Measurements from ENCODE around the gene COX8A.

Gene COX8A

GRCh38 chr11:64011371-64011770, 37.0 kb downstream of the COX8A start:
- Histone ChIP-seq H3F3A (ENCODE audit: insufficient read depth, low read length) (no peaks in the 10 kb centered on the region), H3K36me3 (replicated peaks; ENCODE audit: insufficient read depth, low read length) (no peaks in the 10 kb centered on the region), H3K4me1 (ENCODE audit: low read length) (no peaks in the 10 kb centered on the region), H2AFZ (ENCODE audit: low read length) (no peak overlapping the region), H3K9me3 (replicated peaks; ENCODE audit: insufficient read depth, low read length) (no peaks in the 10 kb centered on the region), H3K4me2 (ENCODE audit: low read depth, low read length) (no peak overlapping the region), H3K9ac (ENCODE audit: low read length) (no peak overlapping the region), H3K9me2 (replicated peaks; ENCODE audit: insufficient read depth, low read length) (no peaks in the 10 kb centered on the region), H4K20me1 (ENCODE audit: insufficient read depth, low read length) (no peaks in the 10 kb centered on the region), H3K4me3 (ENCODE audit: low read length) (no peak overlapping the region), H3K27me3 (replicated peaks; ENCODE audit: insufficient read depth, low read length) (peaks cover 27% of the 10 kb centered on the region), H3K27ac (ENCODE audit: low read length) (no peak overlapping the region), H3K79me2 (ENCODE audit: low read length) (no peaks in the 10 kb centered on the region)
- DNase-seq, result no peak
- TF ChIP-seq CTCF (IDR thresholded peaks at IDR 0.05; ENCODE audit: low read length) (no peak), EZH2phosphoT487 (IDR thresholded peaks at IDR 0.05; ENCODE audit: low read length) (no peak), EZH2 (optimal IDR thresholded peaks at IDR 0.05; ENCODE audit: low read depth, low read length) (no peak)

DNA sequence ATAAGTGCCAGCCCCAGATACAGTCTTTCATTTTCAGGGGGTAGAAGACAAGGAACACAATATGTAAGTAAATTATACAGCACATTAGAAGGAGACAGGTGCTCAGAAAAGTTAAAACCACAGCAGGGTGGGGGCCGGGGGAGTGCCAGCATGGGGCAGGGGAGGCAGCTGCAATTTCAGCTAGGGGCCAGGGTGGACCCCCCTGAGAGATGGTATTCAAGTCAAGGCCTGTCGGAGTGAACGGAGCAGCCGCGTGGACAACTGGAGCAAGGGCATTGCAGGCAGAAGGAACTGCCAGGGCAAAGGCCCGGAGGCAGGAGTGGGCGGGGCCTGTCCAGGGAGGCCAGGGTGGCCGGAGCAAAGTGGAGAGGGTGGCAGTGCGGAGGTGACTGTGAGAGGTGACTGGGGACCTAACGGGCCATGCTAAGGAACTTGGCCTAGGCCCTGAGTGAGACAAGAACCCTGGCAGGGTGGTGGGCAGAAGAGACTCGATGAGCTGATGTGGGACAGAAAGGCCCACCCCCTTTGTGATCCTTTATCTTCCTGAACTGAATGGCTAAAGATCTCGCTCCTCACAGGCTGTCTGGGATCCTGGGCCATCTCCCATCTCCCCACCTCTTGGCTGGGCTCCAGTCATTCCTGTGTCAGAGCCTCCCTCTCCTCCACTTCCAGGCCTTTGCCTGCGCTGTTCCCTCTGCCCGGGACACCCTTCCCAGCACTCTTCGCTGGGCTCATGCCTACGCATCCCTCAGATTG, 38.9 kb downstream of the COX8A start:
- Histone ChIP-seq H3K4me3 (ENCODE audit: low read length) (no peak overlapping the region), H3K9ac (ENCODE audit: low read length) (no peak overlapping the region), H3K36me3 (replicated peaks; ENCODE audit: insufficient read depth, low read length) (no peaks in the 10 kb centered on the region), H3K27me3 (replicated peaks; ENCODE audit: insufficient read depth, low read length) (peaks cover 8% of the 10 kb centered on the region), H3K9me3 (replicated peaks; ENCODE audit: insufficient read depth, low read length) (no peaks in the 10 kb centered on the region), H3K4me1 (ENCODE audit: low read length) (no peaks in the 10 kb centered on the region), H4K20me1 (ENCODE audit: insufficient read depth, low read length) (no peaks in the 10 kb centered on the region), H3K4me2 (ENCODE audit: low read depth, low read length) (no peak overlapping the region), H3F3A (ENCODE audit: insufficient read depth, low read length) (no peaks in the 10 kb centered on the region), H2AFZ (ENCODE audit: low read length) (no peak overlapping the region), H3K9me2 (replicated peaks; ENCODE audit: insufficient read depth, low read length) (no peaks in the 10 kb centered on the region), H3K79me2 (ENCODE audit: low read length) (no peaks in the 10 kb centered on the region), H3K27ac (ENCODE audit: low read length) (no peak overlapping the region)
- DNase-seq, result no peak
- TF ChIP-seq EZH2phosphoT487 (IDR thresholded peaks at IDR 0.05; ENCODE audit: low read length), result no peak
- no peak for TF ChIP-seq EZH2 (optimal IDR thresholded peaks at IDR 0.05; ENCODE audit: low read depth, low read length)
- TF ChIP-seq CTCF (IDR thresholded peaks at IDR 0.05; ENCODE audit: low read length), result no peak

DNA sequence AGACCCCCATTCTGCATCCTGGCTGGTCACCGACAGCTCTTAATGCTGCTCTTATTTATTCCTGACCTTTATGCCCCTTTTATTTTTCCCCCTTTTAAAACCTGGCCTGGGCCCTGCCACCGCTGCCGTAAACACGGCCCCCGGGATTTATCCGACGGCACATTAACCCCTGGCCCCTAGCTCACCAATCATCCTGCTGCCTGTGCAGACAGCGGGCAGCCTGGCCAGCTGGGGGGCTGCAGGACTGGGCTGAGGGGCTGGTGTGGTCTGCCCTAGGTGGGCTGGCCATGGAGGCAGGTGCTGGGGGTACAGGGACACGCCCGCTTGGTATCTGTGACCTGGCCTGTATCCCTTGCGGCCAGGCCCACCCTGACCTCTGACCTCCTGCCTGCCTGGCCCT, 39.9 kb downstream of the COX8A start:
- TF ChIP-seq CTCF (IDR thresholded peaks at IDR 0.05; ENCODE audit: low read length) (no peak), EZH2phosphoT487 (IDR thresholded peaks at IDR 0.05; ENCODE audit: low read length) (no peak), EZH2 (optimal IDR thresholded peaks at IDR 0.05; ENCODE audit: low read depth, low read length) (no peak)
- no peaks in the 10 kb centered on the region for H3K79me2 ChIP-seq (ENCODE audit: low read length)
- H4K20me1 ChIP-seq (ENCODE audit: insufficient read depth, low read length), result no peaks in the 10 kb centered on the region
- H3K4me1 ChIP-seq (ENCODE audit: low read length), result no peaks in the 10 kb centered on the region
- H3K36me3 ChIP-seq (replicated peaks; ENCODE audit: insufficient read depth, low read length), result no peaks in the 10 kb centered on the region
- H3K9me3 ChIP-seq (replicated peaks; ENCODE audit: insufficient read depth, low read length), result no peaks in the 10 kb centered on the region
- no peak overlapping the region for H3K27ac ChIP-seq (ENCODE audit: low read length)
- no peak overlapping the region for H3K9ac ChIP-seq (ENCODE audit: low read length)
- H3K4me2 ChIP-seq (ENCODE audit: low read depth, low read length), result no peak overlapping the region
- peaks cover under 1% of the 10 kb centered on the region for H3K27me3 ChIP-seq (replicated peaks; ENCODE audit: insufficient read depth, low read length)
- no peaks in the 10 kb centered on the region for H3F3A ChIP-seq (ENCODE audit: insufficient read depth, low read length)
- DNase-seq, result no peak
- no peak overlapping the region for H2AFZ ChIP-seq (ENCODE audit: low read length)
- no peaks in the 10 kb centered on the region for H3K9me2 ChIP-seq (replicated peaks; ENCODE audit: insufficient read depth, low read length)
- H3K4me3 ChIP-seq (ENCODE audit: low read length), result no peak overlapping the region
